ENCODE results near the gene MMD. TPM values are rescaled to one million over a fixed set of nuclear protein-coding genes. Genes with fewer than 3 reads are reported as not detected.

MMD gene
- total RNA-seq, 4 donors from 2014 or later, result 136 to 343 (median 201) TPM

DNA sequence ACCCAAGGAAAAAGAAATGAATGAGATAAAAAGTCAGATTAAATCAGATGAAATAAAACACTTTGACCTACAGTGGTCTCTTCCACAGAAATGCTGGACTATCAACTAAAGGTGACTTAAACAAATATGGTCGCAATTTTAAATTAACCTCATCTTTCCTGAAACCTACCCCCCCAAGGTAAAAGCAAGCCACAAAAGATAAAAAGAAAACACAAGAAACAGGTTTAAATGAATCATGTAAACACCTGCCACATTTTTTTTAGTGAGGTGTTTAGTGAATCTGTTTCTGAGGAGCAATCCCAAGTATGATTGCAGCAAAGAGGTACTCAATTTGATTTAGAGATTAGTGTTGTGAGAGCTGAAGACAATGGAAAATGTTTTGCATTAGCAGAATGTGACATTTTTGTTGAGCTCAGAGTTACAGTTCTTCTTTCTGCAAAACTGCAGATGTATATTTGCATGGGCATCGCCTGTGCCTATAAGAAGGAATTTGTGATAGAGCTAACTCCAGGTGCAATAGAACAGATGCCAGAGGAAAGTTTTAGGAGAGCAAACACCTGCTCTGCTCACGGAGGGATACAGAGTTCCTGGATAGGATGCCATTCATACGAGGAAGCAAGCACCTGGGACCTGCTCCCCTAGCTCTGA, 3.4 kb upstream of the MMD start:
- no peak for TF ChIP-seq CTCF (IDR thresholded peaks at IDR 0.05; ENCODE audit: low read depth)

- no peak for TF ChIP-seq CTCF (IDR thresholded peaks at IDR 0.05; ENCODE audit: low read depth)
Observed at GRCh38 chr17:55423535-55423934, 1.9 kb upstream of the MMD start.

DNA sequence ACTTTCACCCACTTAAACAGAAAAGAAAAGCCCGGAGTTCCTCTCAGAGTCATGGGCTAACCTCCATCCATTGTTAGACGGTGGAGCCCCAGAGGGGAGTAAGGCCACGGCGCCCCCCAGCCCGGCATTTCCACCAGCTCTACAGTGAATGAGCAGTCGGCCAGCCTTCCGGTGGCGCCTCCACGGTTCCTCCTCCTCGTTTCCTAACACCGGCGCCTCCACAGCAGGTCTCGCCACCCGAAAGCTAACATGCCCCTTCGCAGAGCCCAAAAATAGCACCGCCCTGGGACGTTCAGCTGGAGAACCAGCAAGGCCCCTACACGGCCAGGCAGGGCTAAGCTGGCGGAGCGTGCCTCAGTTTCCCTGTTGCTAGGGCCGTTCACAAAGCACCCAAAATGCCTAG, 858 bp downstream of the MMD start:
- no peak for TF ChIP-seq CTCF (IDR thresholded peaks at IDR 0.05; ENCODE audit: low read depth)

DNA sequence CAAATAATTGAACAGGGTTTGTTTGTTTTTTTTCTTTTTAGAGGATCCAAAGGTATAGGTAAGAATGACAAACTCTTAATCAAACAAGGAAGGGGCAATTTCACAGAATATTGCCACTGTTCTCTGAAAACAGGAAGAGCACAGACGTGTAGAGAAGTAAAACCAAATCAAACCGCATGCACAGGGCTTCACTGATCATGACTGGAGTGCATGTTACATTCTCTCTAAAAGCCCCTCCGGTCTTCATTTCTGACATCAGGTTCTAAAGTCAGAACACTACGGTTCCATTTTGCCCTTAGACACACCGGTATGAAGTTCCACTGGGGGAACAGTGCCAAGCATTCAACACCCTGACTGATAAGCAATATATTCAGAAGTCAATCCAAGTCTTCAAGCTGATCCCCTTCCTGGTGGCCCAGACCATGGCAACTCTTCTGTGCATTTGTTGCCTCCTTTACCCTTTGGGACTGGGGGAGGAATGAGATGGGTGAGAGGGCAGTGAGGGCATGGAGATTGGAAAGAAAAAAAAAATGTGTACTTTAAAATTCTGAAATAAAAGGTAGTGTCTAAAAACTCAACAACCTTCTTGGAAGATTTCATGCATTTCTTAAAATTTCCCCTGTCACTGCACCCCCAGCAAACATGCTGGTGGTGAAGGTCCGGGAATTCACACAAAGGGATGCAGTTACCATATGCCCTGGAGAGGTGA, 1.4 kb downstream of the MMD start:
- TF ChIP-seq CTCF (IDR thresholded peaks at IDR 0.05; ENCODE audit: low read depth), result no peak

- no peak for TF ChIP-seq CTCF (IDR thresholded peaks at IDR 0.05; ENCODE audit: low read depth)
Observed at GRCh38 chr17:55418369-55419268, 3.0 kb downstream of the MMD start.

DNA sequence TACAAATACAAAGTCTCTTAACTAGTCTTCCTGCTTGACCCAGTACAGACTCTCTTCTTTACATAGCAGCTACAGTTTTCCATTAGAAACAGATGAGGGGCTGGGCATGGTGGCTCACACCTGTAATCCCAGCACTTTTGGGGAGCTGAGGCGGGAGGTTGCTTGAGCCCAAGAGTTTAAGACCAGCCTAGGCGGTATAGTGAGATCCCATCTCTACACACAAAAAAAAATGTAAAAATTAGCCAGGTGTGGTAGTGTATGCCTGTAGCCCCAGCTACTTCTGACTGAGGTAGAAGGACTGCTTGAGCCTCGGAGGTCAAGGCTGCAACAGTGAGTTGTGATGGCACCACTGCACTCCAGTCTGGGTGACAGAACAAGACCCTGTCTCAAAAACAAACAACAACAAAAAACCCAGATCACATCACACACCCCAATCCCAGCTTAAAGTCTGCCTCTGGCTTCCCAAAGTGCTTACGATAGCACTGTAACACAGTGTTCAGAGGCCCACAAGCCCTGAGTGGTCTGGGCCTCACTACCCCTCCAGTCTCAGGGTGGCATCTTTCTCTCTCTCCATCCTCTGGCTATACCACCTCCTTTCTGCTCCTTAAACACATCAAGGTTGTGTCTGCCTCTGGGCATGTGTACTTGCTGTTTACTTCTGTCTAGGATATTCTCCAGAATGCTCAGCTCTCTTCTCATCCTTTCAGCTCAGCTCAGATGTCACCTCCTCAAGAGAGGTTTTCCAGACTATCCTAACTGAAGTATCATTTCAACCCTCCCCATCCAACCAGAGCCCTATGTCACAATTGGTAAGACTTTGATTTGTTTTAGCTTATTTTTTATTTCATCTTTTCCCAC, 4.0 kb downstream of the MMD start:
- no peak for TF ChIP-seq CTCF (IDR thresholded peaks at IDR 0.05; ENCODE audit: low read depth)

All from subcutaneous adipose tissue (tissue), 4 donors.